Measurements from ENCODE around the gene RFTN1.

- TF ChIP-seq, protein P1, sequence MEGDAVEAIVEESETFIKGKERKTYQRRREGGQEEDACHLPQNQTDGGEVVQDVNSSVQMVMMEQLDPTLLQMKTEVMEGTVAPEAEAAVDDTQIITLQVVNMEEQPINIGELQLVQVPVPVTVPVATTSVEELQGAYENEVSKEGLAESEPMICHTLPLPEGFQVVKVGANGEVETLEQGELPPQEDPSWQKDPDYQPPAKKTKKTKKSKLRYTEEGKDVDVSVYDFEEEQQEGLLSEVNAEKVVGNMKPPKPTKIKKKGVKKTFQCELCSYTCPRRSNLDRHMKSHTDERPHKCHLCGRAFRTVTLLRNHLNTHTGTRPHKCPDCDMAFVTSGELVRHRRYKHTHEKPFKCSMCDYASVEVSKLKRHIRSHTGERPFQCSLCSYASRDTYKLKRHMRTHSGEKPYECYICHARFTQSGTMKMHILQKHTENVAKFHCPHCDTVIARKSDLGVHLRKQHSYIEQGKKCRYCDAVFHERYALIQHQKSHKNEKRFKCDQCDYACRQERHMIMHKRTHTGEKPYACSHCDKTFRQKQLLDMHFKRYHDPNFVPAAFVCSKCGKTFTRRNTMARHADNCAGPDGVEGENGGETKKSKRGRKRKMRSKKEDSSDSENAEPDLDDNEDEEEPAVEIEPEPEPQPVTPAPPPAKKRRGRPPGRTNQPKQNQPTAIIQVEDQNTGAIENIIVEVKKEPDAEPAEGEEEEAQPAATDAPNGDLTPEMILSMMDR (IDR thresholded peaks at IDR 0.05) = no peak
- no peak for TF ChIP-seq POLR2A (IDR thresholded peaks at IDR 0.05)
Observed at GRCh38 chr3:16464511-16465148, 48.9 kb downstream of the RFTN1 start.

All from heart left ventricle (tissue), 13 donors.